Non-pigmented ciliary epithelial cell (primary cell): ENCODE measurements around the gene PHKA2.

Experiments
- DNase-seq: peaks from one replicate; pipeline ENCODE4 v3.0.0-alpha.2; 2010; ENCODE audit warnings: low read depth

PHKA2 gene

DNA sequence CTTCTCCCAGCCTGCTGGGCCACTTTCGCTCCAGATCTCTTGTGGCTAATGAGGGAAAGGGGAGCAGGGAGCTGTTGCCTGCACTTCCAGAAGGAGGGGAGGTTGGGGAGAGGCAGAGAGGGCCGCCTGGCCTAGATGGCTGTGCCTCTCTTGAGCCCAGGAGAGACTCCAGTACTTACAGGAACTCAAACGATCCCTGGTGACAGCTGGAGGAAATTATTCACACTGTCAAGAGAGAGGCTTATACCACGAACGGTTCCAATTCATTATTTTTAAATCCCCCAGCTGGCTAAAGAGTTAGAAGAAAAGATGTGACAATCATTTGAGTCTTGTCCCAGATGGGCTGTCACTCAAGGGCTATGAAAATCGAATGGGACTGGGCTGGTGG, 96.1 kb downstream of the PHKA2 start:
- no peak for DNase-seq

DNA sequence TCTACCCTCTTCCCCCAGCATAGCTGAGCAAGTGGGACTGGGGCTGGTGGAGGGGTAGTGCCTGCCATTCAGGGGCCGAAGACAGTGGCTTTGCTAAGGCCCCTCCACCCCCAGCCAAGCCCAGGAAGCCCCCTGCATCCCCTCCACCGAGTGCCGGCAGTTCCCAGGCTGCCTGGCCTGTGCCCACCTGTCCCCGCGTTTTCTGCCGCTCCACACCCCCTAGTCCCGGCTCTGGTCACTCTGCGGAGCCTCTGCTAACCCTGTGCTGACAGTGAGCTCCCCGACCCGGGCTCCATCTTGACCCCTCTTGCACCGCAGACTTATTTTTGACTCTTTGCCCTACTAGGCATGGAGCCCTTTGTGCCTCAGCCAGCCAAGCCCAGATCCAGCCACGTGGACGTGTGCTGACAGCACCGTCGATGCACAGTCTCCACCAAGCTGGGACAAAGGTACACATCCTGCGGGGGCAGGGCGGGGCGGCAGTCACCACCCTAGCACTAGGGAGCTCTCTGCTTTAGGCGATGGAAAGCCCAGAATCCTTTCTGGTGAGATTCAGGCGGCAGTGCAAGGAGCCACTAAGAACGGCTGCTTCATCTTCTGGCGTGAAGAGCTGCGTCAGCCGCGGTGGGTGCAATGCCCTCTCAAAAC, 96.6 kb downstream of the PHKA2 start:
- DNase-seq: no peak

DNA sequence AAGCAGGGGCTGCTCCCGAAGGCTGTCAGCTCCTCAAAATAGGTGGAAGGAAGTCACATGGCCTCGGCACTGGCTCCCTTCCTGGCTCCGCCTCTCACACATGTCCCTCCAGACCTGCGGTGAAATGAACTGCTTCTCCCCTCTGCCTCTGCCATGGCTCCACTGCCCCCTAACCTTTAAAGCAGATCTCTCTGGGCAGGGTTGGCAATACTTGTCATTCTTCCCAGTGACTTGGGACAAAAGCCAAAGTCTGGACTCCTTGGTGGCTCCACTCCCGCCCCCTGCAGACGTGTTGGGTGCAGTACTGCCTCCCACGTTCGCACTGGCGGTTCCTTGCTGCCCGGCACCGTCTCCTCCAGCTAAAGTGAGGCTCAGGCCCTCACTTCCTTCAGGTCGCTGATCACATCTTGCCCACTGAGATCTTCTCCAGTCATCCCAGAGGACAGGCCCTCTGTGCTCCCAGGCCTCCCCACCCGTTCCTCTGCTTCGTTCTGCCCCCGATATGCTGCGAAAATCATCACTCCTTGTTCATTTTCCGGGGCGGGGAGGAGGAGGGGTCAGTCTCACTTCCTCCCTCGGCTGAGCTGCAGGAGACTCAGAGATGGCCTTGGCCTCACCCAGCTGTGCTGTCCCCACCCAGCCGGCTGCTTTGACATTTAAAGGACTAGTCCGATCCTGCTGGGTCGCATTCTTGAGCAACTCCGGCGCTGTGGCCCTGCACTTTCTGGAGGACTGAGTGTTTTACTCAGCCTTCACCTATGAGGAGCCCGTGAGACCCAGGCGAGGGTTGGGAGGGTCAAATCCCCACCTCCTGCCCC, 97.4 kb downstream of the PHKA2 start:
- DNase-seq: no peak

GRCh38 chrX:18886005-18886343, 97.9 kb downstream of the PHKA2 start:
- no peak for DNase-seq

DNA sequence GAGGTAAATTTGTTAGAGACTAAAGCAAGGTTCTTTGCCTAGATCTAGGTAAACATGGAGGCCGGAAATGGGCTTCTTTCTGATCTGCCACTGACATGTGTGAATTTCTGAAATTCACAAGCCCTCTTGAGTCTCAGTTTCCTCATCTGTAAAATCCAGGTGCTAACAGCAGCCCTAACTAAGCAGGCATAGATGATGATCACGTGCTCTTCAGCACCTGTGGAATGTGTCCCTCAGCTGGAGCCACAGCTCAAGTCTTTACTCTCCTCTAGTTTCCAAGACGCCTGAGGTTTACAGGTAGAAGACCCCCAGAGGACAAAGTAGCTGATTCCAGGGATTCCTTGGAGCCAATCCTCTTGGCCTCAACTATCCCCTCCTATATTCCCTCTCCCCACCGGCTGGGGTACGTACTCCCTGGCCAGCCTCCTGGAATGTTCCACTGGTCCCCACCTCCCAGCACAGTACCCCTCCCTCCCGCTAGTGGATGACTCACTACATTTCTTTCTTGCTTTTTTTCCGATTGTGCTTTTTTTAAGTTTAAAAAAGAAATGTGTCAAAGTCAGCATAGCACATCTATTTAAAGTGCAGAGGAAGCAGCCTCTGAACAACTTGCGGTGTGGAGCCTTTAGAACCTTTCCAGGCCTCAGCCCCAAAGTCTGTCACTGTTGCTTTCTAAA, 98.4 kb downstream of the PHKA2 start:
- DNase-seq: no peak

DNA sequence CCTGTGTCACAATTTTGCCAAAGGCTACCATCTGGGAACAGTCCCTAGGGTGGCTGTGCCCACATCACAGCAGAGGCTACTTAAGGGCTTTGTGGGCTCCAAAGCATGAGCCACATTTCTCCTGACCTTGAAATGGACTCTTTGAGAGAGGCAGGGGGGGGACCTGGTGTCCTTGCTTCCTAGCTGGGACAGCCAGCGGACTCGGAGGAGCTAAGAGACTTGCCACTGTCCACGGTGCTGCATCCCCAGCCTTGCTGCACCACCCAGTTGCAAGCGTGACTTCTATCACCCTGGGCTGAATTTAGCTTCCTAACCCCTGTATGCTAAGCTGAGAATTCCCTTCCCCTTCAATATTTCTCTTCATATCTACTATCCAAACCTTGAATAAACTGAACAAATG, 99.0 kb downstream of the PHKA2 start:
- no peak for DNase-seq

DNA sequence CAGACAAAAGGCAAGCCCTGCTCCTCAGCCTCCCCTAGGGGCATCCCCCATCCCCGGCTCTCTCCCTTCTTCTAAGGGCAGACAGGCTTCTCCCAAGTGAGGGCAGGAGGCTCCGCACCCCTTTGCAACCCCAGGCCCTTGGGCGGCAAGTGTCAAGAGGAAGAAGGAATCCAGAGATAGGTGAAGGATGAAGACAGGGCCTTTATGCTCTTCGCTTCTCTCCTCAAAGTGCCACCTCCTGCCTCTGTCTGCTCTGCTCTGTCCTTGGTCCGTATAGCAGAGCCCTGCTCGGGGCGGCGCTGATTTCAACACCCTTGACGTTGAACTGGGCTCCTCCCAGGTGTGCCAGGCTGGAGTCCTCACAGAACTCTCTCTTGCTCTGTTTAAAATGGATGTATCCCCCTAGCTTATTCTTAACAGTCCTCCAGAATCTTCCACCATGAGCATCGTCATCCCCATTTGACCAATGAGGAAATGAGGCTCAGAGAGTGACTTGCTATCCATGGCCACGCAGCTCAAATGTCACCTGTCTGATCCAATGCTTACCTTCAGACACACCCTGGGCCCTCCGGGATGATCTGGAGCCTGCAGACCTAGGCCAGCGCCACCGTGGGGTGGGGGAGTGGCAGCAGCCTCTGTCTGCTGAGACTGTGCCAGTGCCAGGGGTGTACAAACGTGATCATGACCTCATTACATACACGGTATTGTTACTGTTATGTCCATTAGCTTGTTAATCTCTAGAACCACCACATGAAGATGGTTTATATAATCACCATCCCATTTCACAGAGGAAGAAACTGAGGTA, 99.8 kb downstream of the PHKA2 start:
- no peak for DNase-seq

DNA sequence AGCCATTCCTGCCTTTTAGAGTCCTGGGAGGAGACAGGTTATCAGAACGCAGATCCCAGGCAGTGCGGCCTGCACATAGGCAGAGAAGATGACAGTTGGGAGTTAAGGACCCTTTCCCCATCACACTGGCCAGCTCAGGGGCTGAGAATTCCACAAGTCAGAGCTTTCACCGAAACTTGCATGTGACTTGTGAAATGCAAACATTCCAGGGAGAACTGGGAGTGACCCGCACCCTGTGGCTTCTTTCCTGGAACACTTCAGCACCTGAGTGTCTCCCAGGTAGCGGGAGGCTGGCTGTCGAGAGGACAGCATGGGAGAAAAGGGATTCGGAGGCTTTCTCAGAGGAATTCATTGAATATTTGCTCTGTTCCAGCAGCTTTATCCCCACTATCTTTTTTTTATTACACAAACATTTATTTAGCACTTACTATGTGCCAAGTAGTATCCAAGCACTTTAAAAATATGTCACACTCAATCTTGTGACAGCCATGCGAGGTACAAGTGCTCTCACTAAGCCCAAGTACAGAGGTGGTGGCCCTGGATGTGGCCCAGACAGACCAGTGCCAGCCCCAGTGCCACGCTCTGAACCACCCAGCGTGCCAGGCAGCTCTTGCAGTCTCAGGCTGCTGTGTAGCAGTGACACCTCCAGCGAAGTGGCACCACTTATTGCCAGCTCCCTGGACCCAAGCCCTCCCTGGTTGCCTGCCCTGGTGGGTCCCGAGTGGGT, 100.5 kb downstream of the PHKA2 start:
- no peak for DNase-seq

GRCh38 chrX:18879144-18879543, 104.8 kb downstream of the PHKA2 start:
- no peak for DNase-seq

DNA sequence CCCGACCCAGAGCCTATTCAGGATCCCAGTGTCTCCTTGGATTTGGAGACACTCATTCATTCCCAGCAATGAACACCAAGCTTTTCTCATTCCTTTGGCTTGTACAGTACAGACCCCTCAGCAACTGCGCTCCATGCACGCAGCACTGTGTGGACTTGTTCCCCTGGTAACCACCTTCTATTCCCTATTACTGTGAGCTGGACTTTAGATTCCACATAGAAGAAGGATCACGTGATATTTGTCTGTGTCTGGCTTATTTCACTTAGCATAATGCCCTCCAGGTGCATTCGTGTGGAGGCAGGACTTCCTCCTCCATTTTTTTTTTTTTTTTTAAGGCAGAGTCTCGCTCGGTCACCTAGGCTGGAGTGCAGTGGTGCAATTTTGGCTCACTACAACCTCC, 106.4 kb downstream of the PHKA2 start:
- DNase-seq: no peak

GRCh38 chrX:18875256-18875878, 108.5 kb downstream of the PHKA2 start:
- DNase-seq: no peak

DNA sequence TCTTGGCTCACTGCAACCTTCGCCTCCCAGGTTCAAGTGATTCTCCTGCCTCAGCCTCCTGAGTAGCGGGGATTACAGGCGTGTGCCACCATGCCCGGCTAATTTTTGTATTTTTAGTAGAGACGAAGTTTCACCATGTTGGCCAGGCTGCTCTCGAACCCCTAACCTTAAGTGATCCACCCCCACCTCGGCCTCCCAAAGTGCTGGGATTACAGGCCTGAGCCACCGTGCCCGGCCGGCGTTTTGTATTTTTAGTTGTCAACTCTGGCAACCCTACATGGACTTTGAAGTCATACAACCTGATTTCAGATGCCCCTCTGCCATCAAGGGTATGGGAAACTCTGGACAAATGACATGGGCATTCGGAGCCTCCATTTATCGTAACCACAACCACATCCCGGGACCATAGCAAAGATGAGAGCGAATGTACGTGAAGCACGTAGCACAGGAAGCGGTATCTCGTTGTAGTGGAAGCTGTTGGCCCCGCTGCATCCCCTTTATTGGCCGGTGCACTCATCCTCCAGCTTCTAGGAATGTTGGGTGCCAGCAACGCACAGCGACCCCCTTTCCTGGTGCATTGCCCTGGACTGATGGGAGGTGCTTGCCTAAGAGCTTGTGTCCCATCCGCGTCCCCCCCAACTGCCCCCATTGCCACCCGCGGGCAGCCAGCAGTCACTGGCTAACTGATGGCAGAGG, 109.2 kb downstream of the PHKA2 start:
- no peak for DNase-seq

DNA sequence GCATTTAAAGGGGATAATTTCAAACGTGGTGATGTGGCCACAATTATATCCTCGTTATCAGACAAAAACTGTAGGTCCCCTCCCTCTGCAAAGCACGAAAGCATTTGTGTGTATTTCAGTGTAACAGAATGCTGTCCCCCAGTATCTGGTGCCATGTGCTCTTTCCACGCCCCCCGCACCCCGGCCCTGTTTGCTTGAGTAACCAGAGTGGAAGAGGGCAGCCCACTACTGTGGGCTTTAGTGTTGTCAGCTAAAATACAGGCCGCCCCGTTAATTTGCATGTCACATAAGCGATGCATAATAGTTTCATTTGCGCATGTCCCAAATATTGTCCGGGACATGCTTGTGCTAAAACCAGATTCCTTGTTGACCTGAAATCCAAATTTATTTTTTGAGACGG, 110.1 kb downstream of the PHKA2 start:
- DNase-seq: no peak

DNA sequence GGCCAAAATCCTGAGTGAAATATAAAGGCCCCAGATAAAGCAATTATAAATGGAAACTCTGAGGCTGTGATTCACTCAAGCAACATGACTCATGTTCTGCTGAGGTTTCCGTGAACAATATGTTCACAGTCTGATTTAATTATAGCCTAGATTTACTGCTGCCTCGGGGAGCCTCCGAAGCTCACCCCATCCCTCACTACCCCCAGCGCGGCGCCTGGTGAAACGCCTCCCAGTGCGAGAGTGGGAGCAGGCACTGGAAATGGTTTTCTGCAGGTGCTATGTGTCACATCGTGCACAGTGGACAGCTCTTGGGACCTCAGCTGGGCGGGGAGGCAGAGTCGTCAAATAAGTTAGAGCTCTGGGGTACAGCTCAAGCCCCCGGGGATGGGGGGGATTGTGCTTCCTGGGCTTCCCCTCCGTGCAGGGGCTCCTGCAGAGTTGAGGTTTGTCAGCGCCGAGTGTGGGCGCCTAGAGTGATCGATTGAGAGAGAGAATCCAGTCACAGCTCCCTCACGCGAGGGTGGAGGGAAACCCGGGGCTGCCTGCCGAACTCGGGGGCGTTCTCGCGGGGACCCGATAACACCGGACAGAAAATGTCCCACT, 110.6 kb downstream of the PHKA2 start:
- no peak for DNase-seq

GRCh38 chrX:18872621-18873020, 111.3 kb downstream of the PHKA2 start:
- DNase-seq: no peak

DNA sequence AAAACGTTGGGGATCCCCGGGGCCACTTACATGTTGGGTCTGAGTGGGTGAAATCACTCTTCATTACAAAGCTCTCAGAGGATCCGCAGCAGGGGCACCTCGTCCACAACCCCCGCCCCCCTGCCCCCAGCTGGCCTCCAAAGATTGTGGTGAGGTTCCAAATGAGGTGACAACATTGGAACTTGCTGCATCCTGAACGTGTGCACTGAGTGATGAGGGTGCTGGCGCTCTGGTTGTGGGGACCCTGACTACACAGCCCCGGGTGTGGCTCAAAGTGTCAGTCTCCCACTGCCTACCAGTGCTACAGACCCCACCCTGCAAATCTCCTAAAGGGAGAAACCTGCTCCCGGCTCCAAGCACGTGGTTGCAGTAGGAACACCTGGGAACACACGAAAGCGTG, 111.9 kb downstream of the PHKA2 start:
- no peak for DNase-seq

GRCh38 chrX:18871161-18871890, 112.6 kb downstream of the PHKA2 start:
- no peak for DNase-seq

DNA sequence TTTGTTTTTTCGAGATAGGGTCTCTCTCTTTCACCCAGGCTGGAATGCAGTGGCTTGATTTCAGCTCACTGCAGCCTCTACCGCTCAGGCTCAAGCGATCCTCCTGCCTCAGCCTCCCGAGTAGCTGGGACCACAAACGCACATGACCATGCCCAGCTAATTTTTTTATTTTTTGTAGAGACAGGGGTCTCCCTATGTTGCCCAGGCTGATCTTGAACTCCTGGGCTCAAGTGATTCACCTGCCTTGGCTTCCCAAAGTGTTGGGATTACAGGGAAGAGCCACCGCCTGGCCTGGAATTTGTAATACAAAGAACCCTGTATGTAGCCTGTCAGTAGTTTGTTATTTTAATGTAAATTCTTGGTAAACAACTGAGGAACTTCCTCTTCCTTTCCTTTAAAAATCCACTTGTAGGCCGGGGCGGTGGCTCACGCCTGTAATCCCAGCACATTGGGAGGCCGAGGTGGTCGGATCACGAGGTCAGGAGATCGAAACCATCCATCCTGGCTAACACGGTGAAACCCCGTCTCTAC, 119.5 kb downstream of the PHKA2 start:
- DNase-seq: no peak

DNA sequence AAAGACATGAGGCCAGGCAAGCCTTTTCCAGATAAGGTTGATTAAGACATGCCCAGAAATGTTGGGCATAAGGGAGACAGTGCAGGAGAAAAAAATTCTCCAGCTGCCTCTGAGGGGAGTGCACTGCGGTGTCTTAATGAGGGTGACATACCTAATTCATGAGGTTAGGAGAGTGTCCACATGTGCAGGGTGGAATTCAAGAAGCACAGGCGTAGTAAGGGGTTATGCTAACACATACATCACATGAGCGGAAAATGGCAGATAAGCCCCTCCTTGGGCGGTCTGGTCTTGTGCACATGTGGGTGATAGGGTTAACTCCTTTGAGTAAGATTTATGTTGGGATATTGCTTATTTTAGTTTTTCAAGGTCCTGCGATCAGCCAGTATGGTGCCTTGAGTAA, 122.4 kb downstream of the PHKA2 start:
- no peak for DNase-seq

GRCh38 chrX:18856645-18856997, 127.3 kb downstream of the PHKA2 start:
- no peak for DNase-seq
